A549 (cell line): ENCODE results near the gene INHBC. TPM values are rescaled to one million over a fixed set of nuclear protein-coding genes. Genes with fewer than 3 reads are reported as not detected.

ENCODE experiments used
- ATAC-seq, 2 experiments: fragments of 200-7000 bp in 1 of 2; fragments of >200 bp in 1 of 2; cut with Nextera tagmentation in 1 of 2; cut with Tn5 transposase in 1 of 2; 3 replicates each; pipeline versions ENCODE4 v1.8.0 to v1.9.1; 2018 to 2020; ENCODE audit warnings: mild to moderate bottlenecking in 1 of 2, moderate library complexity in 1 of 2
- CTCF ChIA-PET: fragments of 300-600 bp; sonication (Branson Sonifier 250); formaldehyde crosslinking; extraction: SDS; loops from one replicate; lab custom pipeline; 2021; ENCODE audit warnings: antibody characterized with exemption, inconsistent platforms; lab: Yijun Ruan, JAX
- POLR2A ChIA-PET: fragments of 350-600 bp; formaldehyde crosslinking; extraction: SDS; loops from one replicate; lab custom pipeline; 2021; ENCODE audit warnings: antibody characterized with exemption, inconsistent platforms; lab: Yijun Ruan, JAX
- DNase-seq, 2 experiments: peaks; one replicate each; pipeline versions ENCODE4 v3.0.0 to v3.0.0-alpha.2; 2011 to 2016; ENCODE audit warnings: low read depth in 1 of 2, low spot score in 1 of 2
- FAIRE-seq: peaks from 2 replicates; lab custom pipeline; 2011; peaks lifted over from hg19 to GRCh38; lab: Jason Lieb, UNC
- H3K27ac ChIP-seq, 2 experiments: fragments of >200 bp; sonication (Bioruptor Twin); formaldehyde crosslinking; 3 replicates each; pipeline ENCODE4 v1.5.1; 2016 to 2017
- H3K4me1 ChIP-seq: fragments of >200 bp; sonication (Bioruptor Twin); formaldehyde crosslinking; 3 replicates; pipeline ENCODE4 v1.6.1; 2016
- H3K4me2 ChIP-seq: fragments of >200 bp; sonication (Bioruptor Twin); formaldehyde crosslinking; 3 replicates; pipeline ENCODE4 v1.6.1; 2016
- H3K4me3 ChIP-seq: fragments of >200 bp; sonication (Bioruptor Twin); formaldehyde crosslinking; 3 replicates; pipeline ENCODE4 v1.5.1; 2016
- H3K9me3 ChIP-seq: fragments of >200 bp; sonication (Bioruptor Twin); formaldehyde crosslinking; 3 replicates; pipeline ENCODE4 v1.6.1; 2016
- CEBPB ChIP-seq, 2 experiments: fragments of >200 bp in 1 of 2; sonication (Bioruptor Twin) in 1 of 2; formaldehyde crosslinking in 1 of 2; IDR thresholded peaks; 2 replicates each; pipeline ENCODE4 v1.6.1; 2012 to 2016
- CHD2 ChIP-seq: fragments of 150-350 bp; IDR thresholded peaks from 2 replicates; pipeline ENCODE4 v1.6.1; 2014; ENCODE audit warnings: low read length; ENCODE audit not compliant: partially characterized antibody
- FOSB ChIP-seq: fragments of 250-450 bp; sonication (Bioruptor Pico); IDR thresholded peaks from 2 replicates; pipeline ENCODE4 v1.5.0; 2020; ENCODE audit warnings: mild to moderate bottlenecking, moderate library complexity
- GATA3 ChIP-seq: IDR thresholded peaks from 2 replicates; pipeline ENCODE4 v1.6.1; 2012; ENCODE audit warnings: borderline replicate concordance
- JUN ChIP-seq, 2 experiments: fragments of >200 bp; sonication (Bioruptor Twin); formaldehyde crosslinking; IDR thresholded peaks; 2 replicates in 1 of 2; 3 replicates in 1 of 2; pipeline ENCODE4 v1.6.1; 2016 to 2017
- MAFK ChIP-seq: fragments of 450-650 bp; IDR thresholded peaks from 2 replicates; pipeline ENCODE4 v1.6.1; 2014; ENCODE audit not compliant: partially characterized antibody
- MAX ChIP-seq: IDR thresholded peaks from 2 replicates; pipeline ENCODE4 v1.6.1; 2012
- MAZ ChIP-seq: fragments of 150-350 bp; IDR thresholded peaks from 2 replicates; pipeline ENCODE4 v1.6.1; 2014; ENCODE audit warnings: antibody characterized with exemption, low read depth, low read length, borderline replicate concordance
- MYC ChIP-seq: IDR thresholded peaks from 2 replicates; pipeline ENCODE4 v1.6.1; 2012; ENCODE audit warnings: mild to moderate bottlenecking, inconsistent platforms, low read length, improper control_type of control experiment, borderline replicate concordance
- RARB ChIP-seq: fragments of 250-450 bp; sonication (Bioruptor Pico); IDR thresholded peaks from 2 replicates; pipeline ENCODE4 v1.8.0; 2021; ENCODE audit warnings: mild to moderate bottlenecking, moderate library complexity
- SMC3 ChIP-seq: fragments of >200 bp; sonication (Bioruptor Twin); formaldehyde crosslinking; IDR thresholded peaks from 3 replicates; pipeline ENCODE4 v1.6.1; 2018; ENCODE audit warnings: inconsistent platforms
- WGBS: methylation state at CpG from one replicate; pipeline ENCODE4 v1.1.6; 2017; ENCODE audit errors: missing lambda C conversion rate; 5-methylcytosine and 5-hydroxymethylcytosine counted together
- polyA plus RNA-seq, 4 experiments: library from polyadenylated mRNA; depleted of rRNA in 3 of 4; stranded (reverse); fragments of >200 nt; fragmentation: RNase III in 1 of 4; extraction: RNeasy Plus Mini Kit Qiagen cat#74134 plus additional on column Dnase treatment in 1 of 4; gene quantifications; 2 replicates in 3 of 4; 3 replicates in 1 of 4; pipeline ENCODE4 v1.2.3, GENCODE V29; 2011 to 2017
- TF ChIP-seq, protein P1 (sequence below): fragments of 200-600 bp; sonication (generic); IDR thresholded peaks from 2 replicates; pipeline ENCODE4 v1.6.1; 2016; ENCODE audit warnings: antibody characterized with exemption, mild to moderate bottlenecking, moderate library complexity

The INHBC gene
- polyA plus RNA-seq, 2 of the 4 experiments (the other 2 are of a cell fraction): 0.08 TPM; not detected in 1

- Histone ChIP-seq H3K9me3 (no peaks in the 10 kb centered on the region), H3K4me2 (peak overlapping the region; percentile 91)
- no peak for ATAC-seq
- DNase-seq: no peak
- FAIRE-seq: no peak
- WGBS: 77% methylated on average over 6 of the region's 6 CpGs
- POLR2A ChIA-PET: no interaction called here
- TF ChIP-seq GATA3 (no peak), CEBPB (IDR thresholded peaks at IDR 0.05) (no peak), RARB (CRISPR knock-in tag) (no peak), CHD2 (no peak), FOSB (CRISPR knock-in tag) (no peak), SMC3 (no peak), MAZ (no peak), JUN (IDR thresholded peaks at IDR 0.05) (no peak), MAFK (no peak)
- TF ChIP-seq, protein P1, sequence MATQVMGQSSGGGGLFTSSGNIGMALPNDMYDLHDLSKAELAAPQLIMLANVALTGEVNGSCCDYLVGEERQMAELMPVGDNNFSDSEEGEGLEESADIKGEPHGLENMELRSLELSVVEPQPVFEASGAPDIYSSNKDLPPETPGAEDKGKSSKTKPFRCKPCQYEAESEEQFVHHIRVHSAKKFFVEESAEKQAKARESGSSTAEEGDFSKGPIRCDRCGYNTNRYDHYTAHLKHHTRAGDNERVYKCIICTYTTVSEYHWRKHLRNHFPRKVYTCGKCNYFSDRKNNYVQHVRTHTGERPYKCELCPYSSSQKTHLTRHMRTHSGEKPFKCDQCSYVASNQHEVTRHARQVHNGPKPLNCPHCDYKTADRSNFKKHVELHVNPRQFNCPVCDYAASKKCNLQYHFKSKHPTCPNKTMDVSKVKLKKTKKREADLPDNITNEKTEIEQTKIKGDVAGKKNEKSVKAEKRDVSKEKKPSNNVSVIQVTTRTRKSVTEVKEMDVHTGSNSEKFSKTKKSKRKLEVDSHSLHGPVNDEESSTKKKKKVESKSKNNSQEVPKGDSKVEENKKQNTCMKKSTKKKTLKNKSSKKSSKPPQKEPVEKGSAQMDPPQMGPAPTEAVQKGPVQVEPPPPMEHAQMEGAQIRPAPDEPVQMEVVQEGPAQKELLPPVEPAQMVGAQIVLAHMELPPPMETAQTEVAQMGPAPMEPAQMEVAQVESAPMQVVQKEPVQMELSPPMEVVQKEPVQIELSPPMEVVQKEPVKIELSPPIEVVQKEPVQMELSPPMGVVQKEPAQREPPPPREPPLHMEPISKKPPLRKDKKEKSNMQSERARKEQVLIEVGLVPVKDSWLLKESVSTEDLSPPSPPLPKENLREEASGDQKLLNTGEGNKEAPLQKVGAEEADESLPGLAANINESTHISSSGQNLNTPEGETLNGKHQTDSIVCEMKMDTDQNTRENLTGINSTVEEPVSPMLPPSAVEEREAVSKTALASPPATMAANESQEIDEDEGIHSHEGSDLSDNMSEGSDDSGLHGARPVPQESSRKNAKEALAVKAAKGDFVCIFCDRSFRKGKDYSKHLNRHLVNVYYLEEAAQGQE: no peak
- TF ChIP-seq, all 56 proteins: peak for 0
- CTCF ChIA-PET: interaction anchor here (1.2 to 3.1 kb wide), 3 partner anchors 25 to 144 kb away, joined by 4 to 26 read pairs (median 7); partner anchors contain the start of gene INHBE
- H3K4me3 ChIP-seq: peak overlapping the region; percentile 53
- peak overlapping the region; percentile 96 to 98; a peak in 5 of 6 replicates for H3K27ac ChIP-seq
- peaks cover 17% of the 10 kb centered on the region; the same call in 2 of the 3 replicates for H3K4me1 ChIP-seq
Observed at GRCh38 chr12:57428965-57429364, 5.6 kb upstream of the INHBC start.

DNA sequence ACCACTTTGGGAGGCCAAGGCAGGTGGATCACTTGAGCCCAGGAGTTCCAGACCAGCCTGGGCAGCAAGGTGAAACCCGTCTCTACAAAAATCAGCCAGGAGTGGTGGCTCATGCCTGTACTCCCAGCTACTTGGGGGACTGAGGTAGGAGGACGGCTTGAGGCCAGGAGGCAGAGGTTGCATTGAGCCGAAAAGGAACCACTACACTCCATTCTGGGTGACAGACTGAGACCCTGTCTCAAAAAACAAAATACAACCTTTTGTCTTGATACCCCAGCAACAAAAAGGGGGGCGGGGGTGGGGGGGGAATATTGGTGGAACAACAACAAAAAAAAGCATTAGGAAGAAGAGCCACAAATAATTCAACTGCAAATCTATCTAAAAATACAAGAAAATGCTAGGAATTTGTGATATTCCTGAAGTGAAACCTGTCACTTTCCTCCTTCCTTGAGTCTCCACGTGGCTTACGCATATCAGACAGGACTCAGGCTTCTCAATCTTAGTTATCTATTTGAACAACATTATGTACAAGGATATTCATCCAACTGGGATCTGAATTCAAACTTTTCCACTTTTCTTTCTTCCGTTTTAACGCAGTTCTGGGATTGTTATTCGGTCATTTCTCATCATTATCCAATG, 5.0 kb upstream of the INHBC start:
- no peaks in the 10 kb centered on the region for H3K9me3 ChIP-seq
- peak in 1 of 2 experiments; percentile 32 for DNase-seq
- peak overlapping the region; percentile 53 for H3K4me3 ChIP-seq
- peak overlapping the region; percentile 96 to 98 for H3K27ac ChIP-seq
- ChIA-PET CTCF (interaction anchor here (0.6 to 3.1 kb wide), 12 partner anchors 15 to 141 kb away, joined by 3 to 26 read pairs (median 4); partner anchors contain the start of genes GLI1 and INHBE), POLR2A (interaction anchor here (0.7 to 1.2 kb wide), 8 partner anchors 9 to 89 kb away, joined by 3 to 13 read pairs (median 4); no protein-coding TSS in a partner anchor)
- peak; percentile 43; the same call in 1 of the 2 replicates for TF ChIP-seq MAX
- TF ChIP-seq MYC: peak; percentile 52; the same call in 1 of the 2 replicates
- TF ChIP-seq, protein P1: no peak
- peak overlapping the region; percentile 91 for H3K4me2 ChIP-seq
- no peak for FAIRE-seq
- WGBS: 32% methylated on average over 9 of the region's 9 CpGs
- H3K4me1 ChIP-seq: peaks cover 23% of the 10 kb centered on the region; the same call in 2 of the 3 replicates
- no peak for ATAC-seq
